ENCODE results near the gene PRH2.

GRCh38 chr12:10968765-10969456, 39.9 kb downstream of the PRH2 start:
- TF ChIP-seq EZH2 (IDR thresholded peaks at IDR 0.05; ENCODE audit: borderline replicate concordance, low read depth, low read length, severe bottlenecking) (no peak), POLR2AphosphoS5 (IDR thresholded peaks at IDR 0.05; ENCODE audit: insufficient read depth, low read depth, low read length) (no peak)

All from endothelial cell of umbilical vein (primary cell).